HFFc6 (cell line): Measurements from ENCODE around the gene CABLES2. TPM values are rescaled to one million over a fixed set of nuclear protein-coding genes. Genes with fewer than 3 reads are reported as not detected.

ENCODE experiments used
- DNase-seq: peaks from one replicate; pipeline ENCODE4 v3.0.0-alpha.2; 2018
- H3K27ac Mint-ChIP-seq: 2 replicates; pipeline ENCODE4 v1.8.0; 2020; ENCODE audit warnings: mild to moderate bottlenecking, mixed read lengths
- H3K27me3 Mint-ChIP-seq: 2 replicates; pipeline ENCODE4 v1.8.0; 2021; ENCODE audit warnings: mild to moderate bottlenecking, moderate library complexity, mixed read lengths; ENCODE audit not compliant: insufficient read depth
- H3K36me3 Mint-ChIP-seq: 2 replicates; pipeline ENCODE4 v1.8.0; 2021; ENCODE audit warnings: low read depth, mixed read lengths
- H3K4me1 Mint-ChIP-seq: 2 replicates; pipeline ENCODE4 v1.8.0; 2020; ENCODE audit warnings: low read depth, mixed read lengths
- H3K4me3 Mint-ChIP-seq: 2 replicates; pipeline ENCODE4 v1.8.0; 2020; ENCODE audit warnings: mild to moderate bottlenecking, moderate library complexity, mixed read lengths
- H3K9me3 Mint-ChIP-seq: 2 replicates; pipeline ENCODE4 v1.8.0; 2020; ENCODE audit warnings: mild to moderate bottlenecking, mixed read lengths
- CTCF ChIP-seq: fragments of 200-600 bp; sonication (generic); IDR thresholded peaks from 2 replicates; pipeline ENCODE4 v1.5.0; 2021; ENCODE audit warnings: antibody characterized with exemption, mild to moderate bottlenecking
- total RNA-seq, 6 experiments: library from RNA; stranded (reverse); fragmentation: NEBNext Ultra II Directional; extraction: Animal tissue kit (Norgen Biotek cat#: 25700); gene quantifications; 2 replicates in 1 of 6; 3 replicates in 5 of 6; pipeline ENCODE4 v1.2.3, GENCODE V29; 2021

CABLES2 gene
- total RNA-seq, 6 experiments from 2014 or later = 4.9 to 7.0 (median 6.6) TPM

DNA sequence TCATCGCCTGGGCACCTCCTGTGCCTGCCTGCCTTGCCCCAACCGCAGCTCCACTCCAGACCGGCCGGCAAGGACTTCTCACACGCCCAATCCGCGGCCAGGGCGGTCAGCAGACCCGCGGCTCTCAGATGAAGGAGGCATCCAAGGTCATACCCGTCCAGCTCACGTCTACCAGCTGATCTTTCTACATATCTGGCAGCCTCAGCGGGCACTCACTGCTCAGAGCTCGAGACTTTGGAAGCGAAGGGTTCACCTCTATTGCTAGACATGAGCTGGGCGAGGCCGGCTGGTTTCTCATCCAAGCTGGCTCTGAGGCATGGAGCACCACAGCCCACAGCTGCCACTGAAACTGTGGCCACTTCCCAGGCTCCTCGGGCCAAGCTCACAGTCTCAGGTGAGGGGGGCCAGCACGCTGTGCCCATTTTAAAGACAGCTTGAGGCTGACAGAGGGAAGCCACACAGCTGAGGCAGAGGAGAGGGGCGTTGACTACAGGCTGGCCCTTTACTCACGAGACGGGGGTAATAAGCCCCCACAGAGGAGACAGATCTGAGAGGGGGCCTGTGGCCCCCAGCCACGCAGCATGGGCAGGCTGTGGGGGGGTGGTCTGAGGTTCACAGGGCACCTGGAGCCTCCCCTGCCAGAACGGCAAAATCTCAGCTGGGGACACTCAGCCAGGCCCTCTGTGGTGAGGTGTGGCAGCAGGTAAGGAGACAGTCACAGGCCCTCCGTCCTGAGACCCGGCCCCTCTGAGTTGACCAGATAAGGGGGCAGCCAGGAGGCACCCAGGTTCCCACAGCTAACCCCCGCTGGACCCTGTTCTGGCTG is 42.0 kb downstream of the CABLES2 start:
- H3K4me1 Mint-ChIP-seq = peaks cover 11% of the 10 kb centered on the region

GRCh38 chr20:62363920-62364851 is 42.9 kb downstream of the CABLES2 start:
- H3K4me3 Mint-ChIP-seq = no peak overlapping the region
- TF ChIP-seq CTCF = no peak
- H3K36me3 Mint-ChIP-seq = no peaks in the 10 kb centered on the region
- H3K4me1 Mint-ChIP-seq = peaks cover 5% of the 10 kb centered on the region
- DNase-seq = no peak
- H3K27ac Mint-ChIP-seq = no peak overlapping the region
- H3K9me3 Mint-ChIP-seq = no peaks in the 10 kb centered on the region
- H3K27me3 Mint-ChIP-seq = peaks cover 5% of the 10 kb centered on the region

More for the DNA sequence above, 42.0 kb downstream of the CABLES2 start:
- H3K36me3 Mint-ChIP-seq = no peaks in the 10 kb centered on the region
- H3K4me3 Mint-ChIP-seq = no peak overlapping the region
- H3K27ac Mint-ChIP-seq = no peak overlapping the region
- peaks cover 5% of the 10 kb centered on the region for H3K27me3 Mint-ChIP-seq
- H3K9me3 Mint-ChIP-seq = no peaks in the 10 kb centered on the region
- TF ChIP-seq CTCF = no peak
- DNase-seq = no peak

- no peak overlapping the region for H3K27ac Mint-ChIP-seq
- no peak for DNase-seq
- peaks cover 2% of the 10 kb centered on the region for H3K27me3 Mint-ChIP-seq
- H3K36me3 Mint-ChIP-seq = no peaks in the 10 kb centered on the region
- no peak overlapping the region for H3K4me3 Mint-ChIP-seq
- TF ChIP-seq CTCF = no peak; the same call in 1 of the 2 replicates
- H3K4me1 Mint-ChIP-seq = no peaks in the 10 kb centered on the region
- no peaks in the 10 kb centered on the region for H3K9me3 Mint-ChIP-seq
Observed at GRCh38 chr20:62362991-62363919, 43.8 kb downstream of the CABLES2 start.

GRCh38 chr20:62362590-62362940 is 44.5 kb downstream of the CABLES2 start:
- Mint-ChIP-seq H3K4me1 (no peaks in the 10 kb centered on the region), H3K4me3 (no peak overlapping the region), H3K27me3 (peaks cover 2% of the 10 kb centered on the region; the same call in 1 of the 2 replicates), H3K36me3 (no peaks in the 10 kb centered on the region), H3K9me3 (no peaks in the 10 kb centered on the region), H3K27ac (no peak overlapping the region)
- no peak for DNase-seq
- no peak for TF ChIP-seq CTCF
